CD4-positive, alpha-beta T cell treated with Interleukin-6 for 4 hours (primary cell): ENCODE data around the gene SP1.
A peak's percentile ranks its signal among the peaks of the same experiment; 100 is the strongest.
"Not testable (repeated sequence)": the region's sequence is repeated elsewhere in the genome, so short reads cannot be mapped to it uniquely, and the experiment has no call there.

ENCODE experiments used
- DNase-seq: peaks from one replicate; pipeline ENCODE4 v3.0.0-alpha.2; 2020; ENCODE audit warnings: mixed read lengths

SP1 gene

DNA sequence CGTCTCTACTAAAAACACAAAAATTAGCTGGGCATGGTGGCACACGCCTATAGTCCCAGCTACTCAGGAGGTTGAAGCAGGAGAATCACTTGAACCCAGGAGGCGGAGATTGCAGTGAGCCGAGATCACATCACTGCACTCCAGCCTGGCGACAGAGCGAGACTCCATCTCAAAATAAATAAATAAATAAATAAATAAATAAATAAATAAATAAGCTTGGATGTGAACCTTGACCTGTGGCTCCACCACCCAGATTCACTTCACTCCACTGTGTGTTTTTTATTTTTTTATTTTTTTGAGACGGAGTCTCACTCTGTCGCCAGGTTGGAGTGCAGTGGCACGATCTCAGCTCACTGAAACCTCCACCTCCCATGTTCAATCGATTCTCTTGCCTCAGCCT, 18.3 kb upstream of the SP1 start:
- not testable (repeated sequence) for DNase-seq

DNA sequence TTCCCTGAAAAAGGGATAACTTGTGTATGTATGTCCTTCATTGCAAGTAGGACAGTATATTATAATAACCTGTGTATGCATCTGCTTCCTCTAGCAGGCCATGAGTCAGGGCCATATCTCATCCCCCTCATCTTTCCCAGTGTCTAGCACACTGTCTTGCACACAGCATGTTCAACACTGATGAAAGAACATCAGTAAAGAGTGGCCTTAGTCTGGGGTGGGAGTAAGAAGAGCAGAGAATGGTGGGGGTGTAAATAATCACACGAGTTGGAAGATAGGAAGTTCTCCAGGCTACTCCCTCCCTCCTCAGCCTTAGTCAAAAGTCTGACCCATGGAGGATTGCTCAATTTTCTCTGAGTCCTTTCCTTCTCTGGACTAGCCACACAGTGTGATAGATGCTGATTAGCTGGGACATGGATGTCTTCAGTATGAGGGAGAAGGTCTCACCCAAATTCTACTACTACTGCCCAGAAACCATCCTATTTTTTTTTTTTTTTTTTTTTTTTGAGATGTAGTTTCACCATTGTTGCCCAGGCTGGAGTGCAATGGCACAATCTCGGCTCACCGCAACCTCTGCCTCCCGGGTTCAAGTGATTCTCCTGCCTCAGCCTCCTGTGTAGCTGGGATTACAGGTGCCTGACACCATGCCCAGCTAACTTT, 14.6 kb upstream of the SP1 start:
- no peak for DNase-seq

DNA sequence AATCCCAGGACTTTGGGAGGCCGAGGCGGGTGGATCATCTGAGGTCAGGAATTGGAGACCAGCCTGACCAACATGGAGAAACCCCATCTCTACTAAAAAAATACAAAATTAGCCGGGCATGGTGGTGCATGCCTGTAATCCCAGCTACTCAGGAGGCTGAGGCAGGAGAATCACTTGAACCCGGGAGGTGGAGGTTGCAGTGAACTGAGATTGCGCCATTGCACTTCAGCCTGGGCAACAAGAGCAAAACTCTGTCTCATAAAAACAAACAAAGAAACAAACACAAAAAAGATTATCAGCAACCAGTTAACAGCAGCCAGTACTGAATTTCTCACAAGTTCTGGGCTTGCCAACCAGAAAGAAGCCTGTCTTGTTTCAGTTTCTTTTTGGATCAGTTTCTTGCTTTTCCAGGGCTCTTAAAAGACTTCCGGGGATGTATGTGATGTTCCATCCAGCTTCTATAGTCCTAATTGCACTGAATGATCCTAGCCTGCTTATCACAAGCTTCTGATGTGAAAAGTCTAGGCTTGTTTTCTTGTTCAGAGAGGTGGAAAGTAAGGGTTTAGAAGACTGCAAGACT, 6.3 kb upstream of the SP1 start:
- not testable (repeated sequence) for DNase-seq

DNA sequence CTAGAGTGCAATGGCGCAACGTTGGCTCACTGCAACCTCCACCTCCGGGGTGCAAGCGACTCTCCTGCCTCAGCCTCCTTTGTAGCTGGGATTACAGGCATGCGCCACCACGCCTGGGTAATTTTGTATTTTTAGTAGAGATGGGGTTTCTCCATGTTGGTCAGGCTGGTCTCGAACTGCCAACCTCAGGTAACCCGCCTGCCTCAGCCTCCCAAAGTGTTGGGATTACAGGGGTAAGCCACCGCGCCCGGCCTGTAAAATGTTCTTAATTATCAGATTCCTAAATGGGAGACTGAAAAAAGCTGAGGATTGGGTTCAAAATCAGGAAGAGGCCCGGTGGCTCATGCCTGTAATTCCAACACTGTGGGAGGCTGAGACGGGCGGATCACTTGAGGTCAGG, 5.7 kb upstream of the SP1 start:
- not testable (repeated sequence) for DNase-seq

DNA sequence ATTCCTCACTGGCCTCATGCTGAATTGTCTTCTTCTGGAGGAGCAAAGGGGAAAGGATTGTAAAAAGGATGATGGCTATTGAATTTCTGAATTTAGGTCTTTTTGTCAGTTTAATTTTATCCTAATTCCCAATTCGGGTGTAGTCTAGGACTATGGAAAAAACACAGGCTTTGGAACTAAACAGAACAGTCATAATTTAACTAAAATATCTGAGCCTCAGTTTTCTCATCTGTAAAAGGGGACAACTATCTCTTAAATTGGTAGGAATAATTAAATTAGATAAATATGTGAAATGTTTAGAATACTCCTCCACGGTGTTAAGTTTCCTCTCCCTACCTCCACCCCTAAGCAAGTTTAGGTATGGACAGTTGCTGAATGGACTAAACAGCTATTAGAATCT, 3.2 kb upstream of the SP1 start:
- no peak for DNase-seq

DNA sequence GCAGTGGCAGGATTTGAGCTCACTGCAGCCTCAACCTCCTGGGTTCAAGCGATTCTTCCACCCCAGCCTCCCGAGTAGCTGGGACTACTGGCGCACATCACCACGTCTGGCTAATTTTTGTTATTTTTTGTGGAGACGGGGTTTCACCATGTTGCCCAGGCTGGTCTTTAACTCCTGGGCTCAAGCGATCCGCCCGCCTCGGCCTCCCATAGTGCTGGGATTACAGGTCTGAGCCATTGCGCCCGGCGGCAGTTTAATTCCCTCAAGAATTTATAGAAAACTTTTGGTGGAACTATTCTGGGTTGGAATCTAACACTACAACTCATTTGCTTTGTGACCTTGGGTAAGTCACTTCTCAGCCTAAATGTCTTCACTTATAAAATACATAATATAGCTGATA, 1.8 kb upstream of the SP1 start:
- no peak for DNase-seq

DNA sequence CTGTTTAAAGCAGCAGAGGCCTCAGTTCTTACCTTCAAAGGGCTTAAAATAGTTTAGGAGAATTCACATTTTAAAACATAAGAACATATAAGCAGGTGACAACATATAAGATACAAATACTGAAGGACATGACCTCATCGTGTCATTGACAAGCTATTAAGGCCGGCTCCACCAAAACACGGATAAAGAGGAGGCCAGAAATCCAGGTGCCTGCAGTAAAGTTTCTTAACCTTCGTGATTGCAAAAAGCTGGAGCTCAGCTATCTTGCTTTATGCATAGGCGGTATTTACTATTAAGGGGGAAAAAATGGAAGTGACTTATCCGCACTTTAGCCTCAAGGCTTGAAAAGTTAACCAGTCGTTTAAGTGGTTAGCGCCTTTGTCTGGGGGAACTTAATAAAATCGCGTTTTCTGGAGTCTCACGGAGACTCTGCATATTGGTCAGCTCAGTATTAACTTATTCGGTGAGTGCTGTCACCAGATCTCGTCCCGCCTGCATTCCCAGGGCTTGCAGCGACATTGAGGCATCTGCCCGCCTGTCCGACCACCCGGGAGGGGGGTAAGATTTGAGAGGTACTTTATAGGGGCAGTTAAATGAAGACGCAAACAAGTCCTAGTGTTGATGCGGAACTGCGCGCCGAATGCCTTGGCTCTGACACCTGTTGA, 1.1 kb upstream of the SP1 start:
- no peak for DNase-seq

DNA sequence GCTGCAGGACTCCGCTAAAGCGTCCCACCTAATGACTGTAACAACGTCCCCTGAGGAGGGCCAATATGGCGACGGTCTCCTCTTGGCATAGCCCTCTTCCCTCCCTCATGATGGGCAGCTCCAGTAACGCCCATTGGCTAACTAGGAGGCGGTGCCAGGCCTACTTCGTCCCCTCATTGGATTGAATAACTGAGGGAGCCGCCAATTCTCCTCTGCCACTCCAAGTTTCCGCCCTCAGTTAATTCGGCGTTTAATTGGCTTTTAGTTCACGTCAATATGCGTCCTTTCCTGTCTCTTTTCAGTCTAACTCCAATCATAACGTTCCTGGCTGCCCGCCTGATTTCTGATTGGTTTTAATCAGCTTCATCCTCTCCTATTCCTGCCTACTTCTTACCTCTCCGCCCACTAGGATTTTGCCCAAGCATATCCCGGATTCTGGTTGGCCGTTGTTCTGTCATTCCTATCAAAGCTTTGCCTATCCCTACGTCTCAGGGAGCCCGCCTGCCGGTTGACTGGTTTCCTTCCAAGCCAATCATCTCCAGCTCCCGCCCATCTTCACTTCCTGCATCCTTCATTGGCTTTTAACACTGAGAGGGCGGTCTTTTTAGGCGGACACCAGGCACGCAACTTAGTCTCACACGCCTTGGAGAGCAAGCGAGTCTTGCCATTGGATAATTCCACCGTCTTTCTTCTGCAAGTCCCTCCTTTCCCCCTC, 430 bp upstream of the SP1 start:
- DNase-seq: peak; percentile 99

DNA sequence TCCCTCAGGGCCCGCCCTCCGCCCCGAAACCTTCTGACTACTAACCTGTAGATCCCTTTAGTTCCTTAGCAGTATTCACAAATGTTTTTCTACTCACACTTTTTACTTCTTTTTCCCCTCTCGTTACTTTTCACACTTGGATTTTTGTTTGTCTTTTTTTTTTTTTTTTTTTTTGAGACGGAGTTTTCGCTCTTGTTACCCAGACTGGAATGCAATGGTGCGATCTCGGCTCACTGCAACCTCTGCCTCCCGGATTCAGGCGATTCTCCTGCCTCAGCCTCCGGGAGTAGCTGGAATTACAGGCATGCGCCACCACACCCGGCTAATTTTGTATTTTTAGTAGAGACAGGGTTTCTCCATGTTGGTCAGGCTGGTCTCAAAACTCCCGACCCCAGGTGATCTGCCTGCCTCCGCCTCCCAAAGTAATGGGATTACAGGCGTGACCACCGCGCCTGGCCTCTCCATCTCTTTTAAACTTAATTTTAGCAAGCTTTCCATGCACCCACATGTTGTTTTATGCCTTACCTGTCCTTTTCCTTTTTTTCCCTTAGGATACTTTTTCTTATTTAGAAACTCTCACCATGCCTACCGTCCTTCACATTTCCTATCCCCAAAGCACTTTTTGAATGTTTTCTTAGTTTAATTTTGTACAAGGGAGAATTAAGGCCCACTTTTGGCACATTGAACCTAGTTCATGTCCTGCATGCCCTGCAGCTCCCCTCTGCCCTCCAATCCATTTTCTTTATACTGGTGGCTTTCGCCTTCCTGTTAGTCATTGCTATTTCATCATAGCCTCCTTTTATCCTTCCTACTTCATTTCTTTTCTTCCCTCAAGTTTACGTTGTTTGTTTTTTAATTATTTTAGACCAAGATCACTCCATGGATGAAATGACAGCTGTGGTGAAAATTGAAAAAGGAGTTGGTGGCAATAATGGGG, 1.1 kb downstream of the SP1 start:
- no peak for DNase-seq

DNA sequence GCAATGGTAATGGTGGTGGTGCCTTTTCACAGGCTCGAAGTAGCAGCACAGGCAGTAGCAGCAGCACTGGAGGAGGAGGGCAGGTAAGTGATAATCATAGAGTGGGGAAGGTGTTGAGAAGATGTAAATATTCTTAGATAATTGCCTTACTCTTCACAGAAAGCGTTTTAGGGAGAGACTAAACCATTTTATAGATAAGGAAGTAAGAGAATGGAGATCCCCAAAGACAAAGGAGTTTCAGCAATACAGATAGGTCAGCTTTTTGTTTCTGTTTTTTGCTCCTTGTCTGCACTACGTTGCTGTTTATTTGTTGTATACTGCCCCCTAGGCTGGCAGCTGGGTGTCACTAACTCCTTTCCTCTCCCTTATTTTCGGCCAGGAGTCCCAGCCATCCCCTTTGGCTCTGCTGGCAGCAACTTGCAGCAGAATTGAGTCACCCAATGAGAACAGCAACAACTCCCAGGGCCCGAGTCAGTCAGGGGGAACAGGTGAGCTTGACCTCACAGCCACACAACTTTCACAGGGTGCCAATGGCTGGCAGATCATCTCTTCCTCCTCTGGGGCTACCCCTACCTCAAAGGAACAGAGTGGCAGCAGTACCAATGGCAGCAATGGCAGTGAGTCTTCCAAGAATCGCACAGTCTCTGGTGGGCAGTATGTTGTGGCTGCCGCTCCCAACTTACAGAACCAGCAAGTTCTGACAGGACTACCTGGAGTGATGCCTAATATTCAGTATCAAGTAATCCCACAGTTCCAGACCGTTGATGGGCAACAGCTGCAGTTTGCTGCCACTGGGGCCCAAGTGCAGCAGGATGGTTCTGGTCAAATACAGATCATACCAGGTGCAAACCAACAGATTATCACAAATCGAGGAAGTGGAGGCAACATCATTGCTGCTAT, 2.0 kb downstream of the SP1 start:
- DNase-seq: peak; percentile 57

DNA sequence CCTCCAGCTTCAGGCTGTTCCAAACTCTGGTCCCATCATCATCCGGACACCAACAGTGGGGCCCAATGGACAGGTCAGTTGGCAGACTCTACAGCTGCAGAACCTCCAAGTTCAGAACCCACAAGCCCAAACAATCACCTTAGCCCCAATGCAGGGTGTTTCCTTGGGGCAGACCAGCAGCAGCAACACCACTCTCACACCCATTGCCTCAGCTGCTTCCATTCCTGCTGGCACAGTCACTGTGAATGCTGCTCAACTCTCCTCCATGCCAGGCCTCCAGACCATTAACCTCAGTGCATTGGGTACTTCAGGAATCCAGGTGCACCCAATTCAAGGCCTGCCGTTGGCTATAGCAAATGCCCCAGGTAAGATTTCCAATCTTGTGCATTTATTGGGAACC, 3.3 kb downstream of the SP1 start:
- no peak for DNase-seq

DNA sequence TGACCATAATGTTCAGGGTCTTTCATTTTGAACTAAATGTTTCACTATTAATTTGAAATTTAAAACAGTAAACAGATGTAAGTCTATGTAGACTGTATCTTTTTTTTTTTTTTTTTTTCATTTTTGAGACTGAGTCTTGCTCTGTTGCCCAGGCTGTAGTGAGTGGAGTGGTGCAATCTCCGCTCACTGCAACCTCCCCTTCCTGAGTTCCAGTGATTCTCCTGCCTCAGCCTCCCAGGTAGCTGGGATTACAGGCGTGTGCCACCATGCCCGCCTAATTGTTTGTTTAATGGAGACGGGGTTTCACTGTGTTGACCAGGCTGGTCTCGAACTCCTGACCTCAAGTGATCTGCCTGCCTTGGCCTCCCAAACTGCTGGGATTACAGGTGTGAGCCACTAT, 6.4 kb downstream of the SP1 start:
- not testable (repeated sequence) for DNase-seq

DNA sequence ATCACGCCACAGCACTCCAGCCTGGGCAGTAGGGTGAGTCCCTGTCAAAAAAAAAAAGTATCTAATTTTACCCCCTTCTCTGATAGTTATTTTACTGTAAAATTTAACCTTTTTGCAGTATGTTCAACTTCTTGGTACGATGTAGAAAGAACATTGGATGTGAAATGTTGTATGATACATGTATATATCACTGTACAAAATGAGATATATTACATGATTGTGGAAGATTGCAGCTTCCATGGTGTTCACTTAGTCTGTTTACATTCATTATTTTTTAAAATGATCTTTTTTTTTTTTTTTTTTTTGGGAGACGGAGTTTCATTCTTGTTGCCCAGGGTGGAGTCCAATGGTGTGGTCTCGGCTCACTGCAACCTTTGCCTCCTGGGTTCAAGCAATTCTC, 9.0 kb downstream of the SP1 start:
- no peak for DNase-seq

DNA sequence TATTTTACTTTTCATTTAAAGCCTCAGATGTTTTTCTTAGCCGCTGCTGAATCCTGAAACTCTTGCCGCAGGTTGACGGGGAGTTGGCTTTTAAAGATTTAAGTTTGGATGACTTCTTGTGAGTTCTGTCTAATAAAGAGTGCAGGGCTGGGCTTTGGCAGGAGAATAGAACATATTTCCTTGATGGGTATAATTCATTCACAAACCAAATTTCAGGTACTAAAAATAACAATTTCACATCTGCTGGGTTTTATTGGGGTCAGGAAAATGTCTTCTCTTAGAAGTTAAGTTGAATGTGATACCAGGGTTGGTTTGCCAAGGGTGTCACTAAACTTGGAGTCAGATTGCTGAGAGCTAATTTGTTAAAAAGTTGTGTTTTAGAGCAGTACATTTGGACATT, 9.7 kb downstream of the SP1 start:
- no peak for DNase-seq

DNA sequence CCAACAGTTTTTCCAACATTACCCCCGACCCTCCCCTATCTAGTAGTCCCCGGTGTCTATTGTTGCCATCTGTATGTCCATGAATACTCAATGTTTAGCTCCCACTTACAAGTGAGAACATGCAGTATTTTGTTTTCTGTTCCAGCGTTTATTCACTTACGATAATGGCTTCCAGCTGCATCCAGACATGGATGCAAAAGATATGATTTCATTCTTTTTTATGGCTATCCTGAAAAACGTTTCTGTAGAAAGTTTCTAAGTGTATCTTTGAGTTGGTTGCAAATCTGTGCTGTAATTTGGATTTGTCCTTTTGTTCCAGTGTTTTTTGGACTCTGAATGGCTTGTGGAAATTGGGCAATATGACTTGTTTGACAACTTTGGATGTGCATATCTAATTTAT, 11.7 kb downstream of the SP1 start:
- no peak for DNase-seq

DNA sequence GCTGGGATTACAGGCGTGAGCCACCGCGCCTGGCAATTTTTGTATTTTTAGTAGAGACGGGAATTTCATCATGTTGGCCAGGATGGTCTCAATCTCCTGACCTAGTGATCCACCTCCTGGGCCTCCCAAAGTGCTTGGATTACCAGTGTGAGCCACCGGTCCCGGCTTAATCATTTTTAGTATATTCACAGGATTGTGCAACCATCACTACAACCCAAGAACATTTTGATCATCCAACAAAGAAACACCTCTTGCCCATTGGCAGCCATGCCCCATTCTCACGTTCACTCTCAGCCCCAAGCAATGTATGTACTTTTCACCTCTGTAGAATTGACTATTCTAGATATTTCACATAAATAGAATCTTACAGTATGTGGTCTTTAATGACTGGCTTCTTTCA, 19.9 kb downstream of the SP1 start:
- DNase-seq: no peak

DNA sequence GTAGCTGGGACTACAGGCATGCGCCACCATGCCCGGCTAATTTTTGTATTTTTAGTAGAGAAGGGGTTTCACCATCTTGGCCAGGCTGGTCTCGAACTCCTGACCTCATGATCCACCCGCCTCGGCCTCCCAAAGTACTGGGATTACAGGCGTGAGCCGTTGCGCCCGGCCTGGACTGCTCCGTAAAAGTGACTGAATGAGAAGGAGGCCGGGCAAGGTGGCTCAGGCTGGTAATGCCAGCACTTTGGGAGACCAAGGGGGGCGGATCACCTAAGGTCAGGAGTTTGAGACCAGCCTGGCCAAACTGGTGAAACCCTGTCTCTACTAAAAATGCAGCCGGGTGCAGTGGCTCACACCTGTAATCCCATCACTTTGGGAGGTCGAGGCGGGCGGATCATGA, 22.4 kb downstream of the SP1 start:
- not testable (repeated sequence) for DNase-seq

DNA sequence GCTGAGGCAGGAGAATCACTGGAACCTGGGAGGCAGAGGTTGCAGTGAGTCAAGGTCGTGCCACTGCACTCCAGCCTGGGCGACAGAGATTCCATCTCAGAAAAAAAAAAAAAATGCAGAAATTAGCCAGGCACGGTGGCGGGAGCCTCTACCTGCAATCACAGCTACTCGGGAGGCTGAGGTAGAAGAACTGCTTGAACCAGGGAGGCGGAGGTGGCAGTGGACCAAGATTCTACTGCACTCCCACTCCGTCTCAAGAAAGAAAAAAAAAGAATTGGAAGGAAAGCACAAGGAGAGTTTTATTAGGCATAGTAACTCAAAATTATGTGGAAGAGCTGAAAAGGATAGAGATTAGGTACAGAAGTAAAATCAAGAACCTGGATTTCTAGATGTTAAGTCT, 22.9 kb downstream of the SP1 start:
- DNase-seq: no peak

DNA sequence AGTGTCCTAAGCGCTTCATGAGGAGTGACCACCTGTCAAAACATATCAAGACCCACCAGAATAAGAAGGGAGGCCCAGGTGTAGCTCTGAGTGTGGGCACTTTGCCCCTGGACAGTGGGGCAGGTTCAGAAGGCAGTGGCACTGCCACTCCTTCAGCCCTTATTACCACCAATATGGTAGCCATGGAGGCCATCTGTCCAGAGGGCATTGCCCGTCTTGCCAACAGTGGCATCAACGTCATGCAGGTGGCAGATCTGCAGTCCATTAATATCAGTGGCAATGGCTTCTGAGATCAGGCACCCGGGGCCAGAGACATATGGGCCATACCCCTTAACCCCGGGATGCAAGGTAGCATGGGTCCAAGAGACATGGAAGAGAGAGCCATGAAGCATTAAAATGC, 31.0 kb downstream of the SP1 start:
- DNase-seq: no peak

DNA sequence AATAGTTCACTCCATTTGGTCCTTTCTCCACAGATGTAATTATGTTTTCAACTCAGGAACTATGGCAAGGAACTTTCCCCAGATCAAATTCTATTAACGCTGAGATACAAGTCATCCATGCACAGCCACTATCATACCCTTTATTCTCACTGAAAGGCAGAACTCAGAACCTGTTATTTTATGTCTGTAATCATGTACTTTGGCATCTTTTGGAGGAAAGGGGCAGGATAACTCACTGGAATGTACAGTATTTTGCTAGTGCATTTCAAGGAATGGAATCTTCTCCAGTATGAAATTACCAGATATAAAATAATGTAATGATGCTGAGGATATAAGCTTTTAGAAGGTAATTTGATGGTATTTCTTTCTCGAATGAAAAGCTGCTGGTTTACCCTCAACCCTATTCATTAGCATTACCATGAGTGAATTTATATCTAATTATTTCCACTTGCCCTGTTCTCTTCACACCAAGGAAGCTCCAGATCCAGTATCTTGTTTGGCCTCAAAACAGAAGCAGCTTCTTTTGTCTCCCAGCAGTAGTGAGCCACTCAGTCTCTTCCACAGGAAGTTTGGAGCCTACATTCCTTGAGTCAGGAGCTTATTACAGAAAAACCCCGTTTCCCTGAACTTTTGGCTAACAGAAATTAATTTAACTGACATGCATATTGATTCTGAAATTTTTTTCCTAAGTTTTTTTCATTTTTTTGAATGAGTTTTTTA, 33.7 kb downstream of the SP1 start:
- no peak for DNase-seq
